Stimulated activated naive CD8-positive, alpha-beta T cell treated with anti-CD3 and anti-CD28 coated beads, Interleukin-15, Interleukin-2, amounts not matched to agents 100 U/mL and 50 U/mL, for 24 hours (primary cell): ENCODE results near the gene RGS19.
"Not testable (repeated sequence)": the region's sequence is repeated elsewhere in the genome, so short reads cannot be mapped to it uniquely, and the experiment has no call there.

Source experiments
- ATAC-seq: fragments of 150-1000 bp; cut with Tn5 transposase; one replicate; pipeline ENCODE4 v1.10.0; 2021
- DNase-seq: peaks from one replicate; pipeline ENCODE4 v3.0.0; 2021

The RGS19 gene

GRCh38 chr20:64079273-64080012 is at the start of gene RGS19:
Gene RGS19, minus strand, starts transcription at chr20:64079518. Its CDS starts 2,632 bp downstream, at chr20:64076886.
- DNase-seq: peak; percentile 81

GRCh38 chr20:64123517-64123916 is 44.2 kb upstream of the RGS19 start:
- ATAC-seq, DNase-seq: not testable (repeated sequence)

More at GRCh38 chr20:64079273-64080012, at the start of gene RGS19:
- ATAC-seq: peak; percentile 52

GRCh38 chr20:64122927-64123326 is 43.6 kb upstream of the RGS19 start:
- not testable (repeated sequence) for ATAC-seq, DNase-seq

GRCh38 chr20:64121586-64121985 is 42.3 kb upstream of the RGS19 start:
- no peak for DNase-seq
- ATAC-seq: no peak

GRCh38 chr20:64119681-64120341 is 40.5 kb upstream of the RGS19 start:
- DNase-seq: no peak
- no peak for ATAC-seq

- no peak for DNase-seq
- no peak for ATAC-seq
Measured at GRCh38 chr20:64119301-64119680, 40.0 kb upstream of the RGS19 start.

GRCh38 chr20:64117432-64117777 is 38.1 kb upstream of the RGS19 start:
- not testable (repeated sequence) for DNase-seq, ATAC-seq

GRCh38 chr20:64116541-64117431 is 37.5 kb upstream of the RGS19 start:
- DNase-seq: no peak
- no peak for ATAC-seq

GRCh38 chr20:64116016-64116415 is 36.7 kb upstream of the RGS19 start:
- no peak for DNase-seq
- ATAC-seq: no peak

- ATAC-seq: no peak
- DNase-seq: no peak
Measured at GRCh38 chr20:64115171-64115911, 36.0 kb upstream of the RGS19 start.

- ATAC-seq (no peak), DNase-seq (no peak)
Measured at GRCh38 chr20:64114356-64114971, 35.1 kb upstream of the RGS19 start.

GRCh38 chr20:64113796-64114355 is 34.6 kb upstream of the RGS19 start:
- ATAC-seq (no peak), DNase-seq (no peak)

- ATAC-seq (no peak), DNase-seq (no peak)
Measured at GRCh38 chr20:64113444-64113775, 34.1 kb upstream of the RGS19 start.

GRCh38 chr20:64112691-64113443 is 33.5 kb upstream of the RGS19 start:
- no peak for ATAC-seq
- no peak for DNase-seq

GRCh38 chr20:64111841-64112641 is 32.7 kb upstream of the RGS19 start:
- ATAC-seq (no peak), DNase-seq (no peak)

- DNase-seq (no peak), ATAC-seq (no peak)
Measured at GRCh38 chr20:64110411-64111068, 31.2 kb upstream of the RGS19 start.

GRCh38 chr20:64109831-64110391 is 30.6 kb upstream of the RGS19 start:
- ATAC-seq (no peak), DNase-seq (no peak)

GRCh38 chr20:64108731-64109681 is 29.7 kb upstream of the RGS19 start:
- ATAC-seq (no peak), DNase-seq (no peak)
